Cardiac muscle cell (in vitro differentiated cells and primary cell): ENCODE results near the gene RAB32. TPM values are rescaled to one million over a fixed set of nuclear protein-coding genes. Genes with fewer than 3 reads are reported as not detected.
"Not testable (repeated sequence)": the region's sequence is repeated elsewhere in the genome, so short reads cannot be mapped to it uniquely, and the experiment has no call there.

Experiments
- DNase-seq, 2 donors: peaks; one replicate each; pipeline versions ENCODE4 v3.0.0 to v3.0.0-alpha.2; 2010 to 2017; ENCODE audit warnings: low read depth in 1 of 2, low spot score in 1 of 2
- H3K27ac ChIP-seq: fragments of 200-600 bp; sonication (generic); 2 replicates; pipeline ENCODE4 v1.5.1; 2016
- H3K27me3 ChIP-seq: fragments of 200-600 bp; sonication (generic); 2 replicates; pipeline ENCODE4 v1.6.0; 2016; ENCODE audit warnings: control low read depth
- H3K36me3 ChIP-seq: fragments of 200-600 bp; sonication (generic); 2 replicates; pipeline ENCODE4 v1.5.1; 2016; ENCODE audit warnings: control low read depth
- H3K4me1 ChIP-seq: fragments of 200-600 bp; sonication (generic); 2 replicates; pipeline ENCODE4 v1.8.1; 2017; ENCODE audit warnings: low read depth, mild to moderate bottlenecking, mixed run types
- H3K4me3 ChIP-seq: fragments of 200-600 bp; sonication (generic); 2 replicates; pipeline ENCODE4 v1.5.1; 2016; ENCODE audit warnings: mild to moderate bottlenecking
- H3K9me3 ChIP-seq: fragments of 200-600 bp; sonication (generic); 2 replicates; pipeline ENCODE4 v1.5.1; 2017; ENCODE audit warnings: low read depth, mild to moderate bottlenecking, control low read depth
- polyA plus RNA-seq: library from polyadenylated mRNA; unstranded; fragments of >200 nt; fragmentation: Nextera tagmentation; extraction: Ambion mirVana; gene quantifications from 2 replicates; pipeline ENCODE4 v1.2.1, GENCODE V29; 2016
- total RNA-seq: library from RNA; depleted of rRNA; stranded (reverse); fragments of >200 nt; gene quantifications from 2 replicates; pipeline ENCODE4 v1.2.3, GENCODE V29; 2016
- TF ChIP-seq, protein P1 (sequence below): IDR thresholded peaks from 2 replicates; pipeline ENCODE4 v1.5.1; 2012; ENCODE audit warnings: low read depth, mild to moderate bottlenecking, low read length

Gene RAB32
- total and polyA plus RNA-seq, 2 experiments from 2014 or later, result 6.8 to 18.3 TPM

DNA sequence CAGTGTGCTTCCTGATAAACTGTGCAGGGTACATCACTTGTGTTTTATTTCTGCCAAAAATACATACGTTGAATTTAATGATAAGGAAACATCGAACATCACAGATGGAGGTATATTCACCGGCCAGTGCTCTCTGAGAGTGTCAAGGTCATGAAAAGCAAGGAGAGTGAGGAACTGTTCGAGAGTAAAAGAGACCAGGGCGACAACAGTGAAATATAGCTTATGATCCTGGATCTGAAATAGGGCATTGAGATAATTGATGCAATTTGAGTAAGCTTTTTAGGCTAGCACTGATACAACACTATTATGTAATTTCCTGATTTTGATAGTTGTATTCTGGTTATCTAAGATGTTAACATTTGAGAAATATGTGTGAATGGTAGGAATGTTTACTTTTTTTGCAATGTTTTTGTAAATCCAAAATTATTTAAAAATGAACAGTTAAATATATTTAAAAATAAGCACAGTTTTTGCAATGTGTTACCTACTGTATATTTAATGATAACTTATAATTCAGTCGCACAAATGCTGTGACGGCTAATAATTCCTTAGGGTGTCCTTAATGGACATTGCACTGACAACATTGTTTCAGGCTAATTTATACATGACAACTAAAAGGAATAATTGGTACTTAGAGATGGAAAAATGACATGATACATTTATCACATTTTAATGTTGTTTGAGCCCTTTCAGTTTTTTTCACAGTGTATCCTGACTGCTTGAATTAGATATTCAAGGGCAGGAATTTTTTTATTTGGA lies 9.9 kb downstream of the RAB32 start:
- Histone ChIP-seq H3K36me3 (peaks cover 8% of the 10 kb centered on the region), H3K4me1 (peaks cover 5% of the 10 kb centered on the region), H3K4me3 (no peak overlapping the region), H3K27me3 (no peaks in the 10 kb centered on the region), H3K9me3 (no peaks in the 10 kb centered on the region), H3K27ac (no peak overlapping the region)
- no peak for DNase-seq
- TF ChIP-seq, protein P1, sequence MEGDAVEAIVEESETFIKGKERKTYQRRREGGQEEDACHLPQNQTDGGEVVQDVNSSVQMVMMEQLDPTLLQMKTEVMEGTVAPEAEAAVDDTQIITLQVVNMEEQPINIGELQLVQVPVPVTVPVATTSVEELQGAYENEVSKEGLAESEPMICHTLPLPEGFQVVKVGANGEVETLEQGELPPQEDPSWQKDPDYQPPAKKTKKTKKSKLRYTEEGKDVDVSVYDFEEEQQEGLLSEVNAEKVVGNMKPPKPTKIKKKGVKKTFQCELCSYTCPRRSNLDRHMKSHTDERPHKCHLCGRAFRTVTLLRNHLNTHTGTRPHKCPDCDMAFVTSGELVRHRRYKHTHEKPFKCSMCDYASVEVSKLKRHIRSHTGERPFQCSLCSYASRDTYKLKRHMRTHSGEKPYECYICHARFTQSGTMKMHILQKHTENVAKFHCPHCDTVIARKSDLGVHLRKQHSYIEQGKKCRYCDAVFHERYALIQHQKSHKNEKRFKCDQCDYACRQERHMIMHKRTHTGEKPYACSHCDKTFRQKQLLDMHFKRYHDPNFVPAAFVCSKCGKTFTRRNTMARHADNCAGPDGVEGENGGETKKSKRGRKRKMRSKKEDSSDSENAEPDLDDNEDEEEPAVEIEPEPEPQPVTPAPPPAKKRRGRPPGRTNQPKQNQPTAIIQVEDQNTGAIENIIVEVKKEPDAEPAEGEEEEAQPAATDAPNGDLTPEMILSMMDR, result no peak

DNA sequence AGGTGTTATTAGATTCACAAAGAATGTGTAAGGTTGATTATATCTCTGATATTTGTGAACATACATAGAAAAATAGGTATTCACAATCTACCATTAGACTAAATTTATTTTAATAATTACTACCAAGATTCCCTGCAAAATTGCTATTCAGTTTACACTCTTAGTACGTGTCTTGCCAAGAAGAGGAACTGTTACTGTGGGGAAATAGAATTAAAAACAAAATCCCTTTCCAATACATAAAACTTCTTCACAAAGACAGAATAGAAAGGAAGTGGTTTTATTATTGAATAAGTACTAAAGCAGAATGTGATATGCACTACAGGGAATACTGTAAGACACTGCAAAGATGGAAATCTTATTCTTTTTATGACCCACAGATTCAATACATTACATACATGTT lies 17.0 kb downstream of the RAB32 start:
- no peak for DNase-seq
- Histone ChIP-seq H3K4me3 (no peak overlapping the region), H3K9me3 (no peaks in the 10 kb centered on the region), H3K27me3 (no peaks in the 10 kb centered on the region), H3K36me3 (no peaks in the 10 kb centered on the region), H3K4me1 (peaks cover 5% of the 10 kb centered on the region), H3K27ac (no peak overlapping the region)
- TF ChIP-seq, protein P1, result no peak

DNA sequence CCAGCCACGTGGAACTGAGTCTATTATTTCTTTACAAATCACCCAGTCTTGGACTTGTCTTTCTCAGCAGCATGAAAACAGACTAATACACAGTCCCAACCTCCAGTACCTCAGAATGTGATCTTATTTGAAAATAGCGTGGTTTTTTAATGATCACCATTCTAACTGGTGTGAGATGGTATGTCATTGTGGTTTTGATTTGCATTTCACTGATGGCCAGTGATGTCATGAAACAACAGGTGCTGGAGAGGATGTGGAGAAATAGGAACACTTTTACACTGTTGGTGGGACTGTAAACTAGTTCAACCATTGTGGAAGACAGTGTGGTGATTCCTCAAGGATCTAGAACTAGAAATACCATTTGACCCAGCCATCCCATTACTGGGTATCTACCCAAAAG lies 23.0 kb downstream of the RAB32 start:
- H3K27me3 ChIP-seq, H3K36me3 ChIP-seq, H3K9me3 ChIP-seq, H3K27ac ChIP-seq, H3K4me3 ChIP-seq, DNase-seq, H3K4me1 ChIP-seq: not testable (repeated sequence)

DNA sequence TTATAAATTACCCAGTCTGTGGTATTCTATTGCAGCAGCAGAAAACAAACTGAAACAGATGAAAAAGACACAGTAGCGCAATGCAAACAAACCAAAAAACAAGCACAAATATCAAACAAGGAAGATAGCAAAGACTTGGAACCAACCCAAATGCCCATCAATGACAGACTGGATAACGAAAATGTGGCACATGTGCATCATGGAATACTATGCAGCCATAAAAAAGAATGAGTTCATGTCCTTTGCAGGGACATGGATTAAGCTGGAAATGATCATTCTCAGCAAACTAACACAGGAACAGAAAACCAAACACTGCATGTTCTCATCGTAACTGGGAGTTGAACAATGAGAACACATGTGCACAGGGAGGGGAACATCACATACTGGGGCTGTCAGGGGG lies 25.0 kb downstream of the RAB32 start:
- not testable (repeated sequence) for H3K4me3 ChIP-seq, H3K4me1 ChIP-seq, H3K27ac ChIP-seq, DNase-seq, H3K9me3 ChIP-seq, H3K36me3 ChIP-seq, H3K27me3 ChIP-seq

DNA sequence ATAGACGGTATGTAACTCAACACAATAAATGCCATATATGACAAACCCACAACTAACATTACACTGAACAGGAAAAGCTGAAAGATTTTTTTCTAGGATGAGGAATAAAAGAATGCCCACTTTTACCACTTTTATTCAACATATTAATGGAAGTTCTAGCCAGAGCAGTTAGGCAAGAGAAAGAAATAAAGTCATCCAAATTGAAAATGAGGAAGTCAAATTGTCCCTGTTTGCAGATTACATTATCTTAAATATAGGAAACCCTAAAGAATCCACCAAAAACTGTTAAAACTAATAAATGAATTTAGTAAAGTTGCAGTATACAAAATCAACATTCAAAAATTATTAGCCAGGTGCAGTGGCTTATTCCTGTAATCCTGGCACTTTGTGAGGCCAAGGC lies 30.6 kb downstream of the RAB32 start:
- no peaks in the 10 kb centered on the region for H3K27me3 ChIP-seq
- no peaks in the 10 kb centered on the region for H3K36me3 ChIP-seq
- no peak overlapping the region for H3K4me3 ChIP-seq
- H3K27ac ChIP-seq, result no peak overlapping the region
- H3K4me1 ChIP-seq, result no peaks in the 10 kb centered on the region
- H3K9me3 ChIP-seq, result no peaks in the 10 kb centered on the region
- TF ChIP-seq, protein P1, result no peak
- DNase-seq, result no peak

DNA sequence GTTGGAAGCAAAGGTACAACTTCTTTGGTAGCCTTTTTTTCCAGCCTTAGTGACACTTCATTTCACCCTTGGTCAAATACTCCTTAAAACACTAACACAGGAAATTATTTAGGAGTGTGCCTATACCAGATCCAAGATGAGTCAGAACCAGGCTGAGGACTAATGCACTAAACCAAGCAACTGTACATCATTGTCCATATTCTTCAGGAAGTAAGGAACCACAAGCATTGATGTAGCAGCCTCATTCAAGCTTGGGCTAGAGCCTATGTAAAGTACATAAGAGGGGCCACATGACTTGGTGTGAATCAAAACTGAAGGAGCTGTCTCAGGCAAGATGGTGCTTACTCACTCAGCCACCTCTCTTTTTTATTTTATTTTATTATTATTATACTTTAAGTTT lies 34.4 kb downstream of the RAB32 start:
- Histone ChIP-seq H3K27me3 (no peaks in the 10 kb centered on the region), H3K36me3 (no peaks in the 10 kb centered on the region), H3K27ac (no peak overlapping the region), H3K4me1 (no peaks in the 10 kb centered on the region), H3K9me3 (no peaks in the 10 kb centered on the region), H3K4me3 (no peak overlapping the region)
- TF ChIP-seq, protein P1, result no peak
- DNase-seq, result peak in 1 of 2 donors; percentile 2
